Measurements from ENCODE around the gene APOM. TPM values are rescaled to one million over a fixed set of nuclear protein-coding genes. Genes with fewer than 3 reads are reported as not detected.

The APOM gene
- total and polyA plus RNA-seq, 2 of the 4 experiments (the other 2 are of a cell fraction): 1.4 to 3.8 TPM

DNA sequence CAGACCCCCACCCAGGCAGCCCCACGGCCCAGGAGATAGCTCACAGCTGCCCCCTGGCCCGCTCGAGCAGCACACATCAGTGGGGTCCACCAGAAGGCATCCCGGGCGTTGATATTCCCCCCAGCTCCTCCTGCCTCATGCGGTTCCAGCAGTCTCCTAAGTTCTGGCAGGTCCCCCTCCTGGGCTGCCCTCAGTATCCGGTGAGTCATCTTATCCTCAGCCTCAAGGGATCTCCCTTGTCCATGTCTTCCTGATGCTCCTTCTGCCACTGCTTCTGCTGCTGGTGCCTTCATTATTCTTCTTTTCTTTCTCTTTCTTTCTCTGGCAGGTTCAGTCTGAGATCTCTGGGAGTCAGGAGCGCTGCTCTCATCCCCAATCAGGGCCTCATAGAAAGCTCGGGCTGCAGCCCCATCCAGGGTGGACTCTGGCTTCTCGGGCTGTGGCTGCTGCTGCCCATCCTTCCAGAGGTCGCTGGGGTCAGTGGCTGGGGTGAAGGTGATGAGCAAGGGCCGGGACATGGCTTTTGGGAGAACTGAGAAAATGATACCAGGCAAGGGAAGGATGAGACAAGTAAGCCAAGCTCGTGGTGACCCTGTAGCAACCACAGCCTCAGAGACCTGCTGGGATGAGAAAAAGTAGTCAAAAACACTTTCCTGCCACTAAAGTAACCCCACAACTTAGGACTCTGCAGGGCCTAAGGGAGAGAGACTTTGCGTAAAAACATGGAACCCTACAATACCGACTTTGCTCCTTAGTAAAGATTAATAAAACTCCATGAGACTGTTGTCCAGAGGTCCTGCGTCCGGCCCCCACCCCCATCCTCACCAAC lies 8.5 kb downstream of the APOM start:
- TSS peak; percentile 42 for BruUV-seq (replicated peaks)
- Histone ChIP-seq H2AK5ac (ENCODE audit: low read depth, low read length) (peak overlapping the region; percentile 84), H3K4ac (ENCODE audit: low read depth, low read length) (peak overlapping the region; percentile 80), H3K56ac (ENCODE audit: extremely low read depth, insufficient read depth, low read length) (peak overlapping the region; percentile 46), H3K4me2 (ENCODE audit: low read depth, low read length) (peak overlapping the region; percentile 74), H2AK9ac (replicated peaks; ENCODE audit: low read depth, low read length, poor library complexity) (peak overlapping the region; percentile 99), H3K23ac (ENCODE audit: low read depth, low read length) (peak overlapping the region; percentile 78), H3K18ac (ENCODE audit: low read depth, low read length) (peak overlapping the region; percentile 30), H3K36me3 (ENCODE audit: control insufficient read depth, insufficient read depth, low read length) (peaks cover 25% of the 10 kb centered on the region), H3K27me3 (ENCODE audit: control insufficient read depth, insufficient read depth, low read length) (no peaks in the 10 kb centered on the region), H3K9me3 (ENCODE audit: control insufficient read depth, insufficient read depth, low read length) (no peaks in the 10 kb centered on the region), H3K79me1 (ENCODE audit: low read depth in 1 of 2, low read length in 2 of 2) (peaks cover 10 to 83% of the 10 kb centered on the region in 2 experiments), H3K4me3 (ENCODE audit: insufficient read depth, low read depth, low read length) (peak overlapping the region; percentile 74), H2BK5ac (ENCODE audit: low read depth, low read length, poor library complexity, severe bottlenecking) (peak overlapping the region; percentile 82), H2BK120ac (ENCODE audit: low read depth, low read length) (peak overlapping the region; percentile 75), H3K9ac (ENCODE audit: low read depth, low read length) (peak overlapping the region; percentile 67), H2AFZ (replicated peaks; ENCODE audit: low read length, poor library complexity) (peak overlapping the region; percentile 90), H3K4me1 (ENCODE audit: control insufficient read depth, insufficient read depth, low read length) (peaks cover 14% of the 10 kb centered on the region), H4K20me1 (ENCODE audit: insufficient read depth, low read length) (peaks cover 5% of the 10 kb centered on the region), H3K14ac (replicated peaks; ENCODE audit: low read depth, low read length) (peak overlapping the region; percentile 85), H2BK20ac (ENCODE audit: low read depth, low read length) (peak overlapping the region; percentile 65), H4K91ac (ENCODE audit: insufficient read depth, low read depth, low read length) (peak overlapping the region; percentile 80), H4K8ac (ENCODE audit: low read depth in 2 of 2, low read length in 2 of 2) (peak overlapping the region; percentile 44 to 98), H3K27ac (ENCODE audit: insufficient read depth, low read length) (peak overlapping the region; percentile 80), H3K9me1 (ENCODE audit: insufficient read depth, low read length) (0 out of 2 replicates have a peak, but pooled peaks cover 3% of the 10 kb centered on the region), H4K5ac (ENCODE audit: low read depth, low read length) (peak overlapping the region; percentile 45), H2BK15ac (ENCODE audit: low read depth, low read length) (peak overlapping the region; percentile 63; the same call in 2 of the 3 replicates)
- dilution Hi-C loops (cut with HindIII; ENCODE audit: low sequenced_read_pairs, unreplicated experiment) (no loop called here), in situ Hi-C loops (cut with MboI; ENCODE audit: low sequenced_read_pairs) (no loop called here), intact Hi-C loops (cut with micrococcal nuclease) (loop anchor here (2.0 to 5.0 kb wide), 2 partner anchors 117 to 168 kb away; partner anchors contain the start of genes ATP6V1G2 and NFKBIL1)
- TF ChIP-seq MAZ (IDR thresholded peaks at IDR 0.05; ENCODE audit: borderline replicate concordance, low read depth, low read length) (peak; percentile 49; the same call in 1 of the 2 replicates), NFE2L2 (IDR thresholded peaks at IDR 0.05; ENCODE audit: low read depth, low read length) (no peak), POLR2A (IDR thresholded peaks at IDR 0.05; ENCODE audit: low read depth, low read length) (0 out of 2 replicates have a peak, but pooled peaks have one; percentile 32), BHLHE40 (IDR thresholded peaks at IDR 0.05; ENCODE audit: low read depth, low read length) (no peak), MXI1 (IDR thresholded peaks at IDR 0.05; ENCODE audit: borderline replicate concordance, low read depth, low read length) (0 out of 2 replicates have a peak, but pooled peaks have one; percentile 22), MAFK (IDR thresholded peaks at IDR 0.05; ENCODE audit: low read depth, low read length) (no peak), RFX5 (IDR thresholded peaks at IDR 0.05; ENCODE audit: low read depth, low read length) (no peak), SMC3 (IDR thresholded peaks at IDR 0.05; ENCODE audit: low read depth, low read length) (no peak), FOS (IDR thresholded peaks at IDR 0.05; ENCODE audit: low read depth, low read length) (peak; percentile 72; the same call in 1 of the 2 replicates)
- ChIA-PET POLR2A (ENCODE audit: unreplicated experiment) (interaction anchor here (0.7 to 1.4 kb wide), 3 partner anchors 12 to 66 kb away, joined by 3 to 8 read pairs (median 3); partner anchors contain the start of gene BAG6), CTCF (interaction anchor here (0.9 to 1.3 kb wide), 2 partner anchors 11 to 12 kb away, joined by 3 to 5 read pairs; partner anchors contain the start of gene BAG6)
- ATAC-seq (ENCODE audit: low read depth): peak; percentile 22
- peak; percentile 89 for DNase-seq
- WGBS, 2 experiments (ENCODE audit: extremely low coverage in 2 of 2, insufficient read length in 1 of 2): 7% methylated on average over 9 of the region's 17 CpGs; no CpG with 5 or more reads in 1 of the 2 experiments

Measured in IMR-90 (cell line).